GM12872 (cell line): ENCODE measurements around the gene HOXD3.

ENCODE experiments used
- CTCF ChIP-seq: IDR thresholded peaks from 3 replicates; pipeline ENCODE4 v1.5.1; 2011; ENCODE audit warnings: low read depth, mild to moderate bottlenecking, low read length, moderate library complexity; ENCODE audit not compliant: insufficient read depth

The HOXD3 gene

DNA sequence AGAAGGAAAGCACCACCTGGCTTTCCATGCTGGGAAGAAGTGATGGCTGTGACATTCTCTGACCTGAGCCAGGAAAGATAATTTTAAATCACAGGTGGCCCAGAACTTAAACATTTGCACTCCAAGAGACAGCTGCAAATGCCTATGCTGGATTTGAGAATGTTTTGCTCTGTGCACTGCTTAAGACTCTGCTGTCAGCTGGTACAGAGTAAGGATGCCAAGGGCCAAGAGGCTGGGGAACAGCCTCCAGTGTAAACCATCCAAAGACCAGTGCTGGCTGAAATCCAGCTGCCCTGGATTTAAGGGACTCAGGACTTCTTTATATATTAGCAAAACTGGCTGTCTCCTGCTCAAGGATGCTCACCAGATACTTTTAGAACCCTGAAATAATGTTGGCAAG lies 23.7 kb upstream of the HOXD3 start:
- no peak for TF ChIP-seq CTCF

DNA sequence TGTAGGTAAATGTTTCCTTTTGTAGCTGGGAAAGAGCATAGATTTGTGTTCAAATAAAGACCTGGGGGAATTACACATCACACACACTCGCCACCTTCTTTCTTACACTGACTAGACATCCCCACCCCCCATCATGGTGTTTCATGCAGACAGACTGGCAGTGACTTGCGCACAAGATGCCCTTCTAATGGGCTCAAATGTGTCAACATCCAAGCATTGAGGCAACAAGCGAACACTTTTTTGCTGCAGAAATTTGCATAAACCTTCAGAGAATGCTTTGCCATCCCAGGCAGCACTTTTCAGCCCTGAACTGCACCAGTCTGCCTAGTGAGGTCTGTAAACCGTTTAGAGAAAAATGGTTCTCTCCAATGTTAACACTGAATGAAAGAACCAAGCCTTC lies 23.1 kb upstream of the HOXD3 start:
- no peak for TF ChIP-seq CTCF

GRCh38 chr2:176135035-176135440 lies 22.1 kb upstream of the HOXD3 start:
- no peak for TF ChIP-seq CTCF

GRCh38 chr2:176136374-176137251 lies 20.5 kb upstream of the HOXD3 start:
- TF ChIP-seq CTCF, result no peak

DNA sequence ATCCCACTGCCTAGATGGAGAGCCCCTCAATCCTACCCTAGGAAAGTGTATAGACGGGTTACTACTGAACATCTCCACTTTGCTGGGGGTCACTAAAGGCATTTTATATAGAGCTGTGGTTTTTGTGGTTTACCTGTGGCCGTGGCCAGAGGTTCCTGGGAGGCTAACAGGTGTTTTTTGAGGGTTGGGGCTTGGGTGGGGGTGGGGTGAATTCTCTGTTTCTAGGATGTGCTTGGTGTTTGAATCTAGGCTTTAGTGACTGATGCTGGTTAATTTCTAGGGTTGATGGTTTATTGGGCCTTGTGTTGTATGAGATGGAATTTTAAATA lies 19.9 kb upstream of the HOXD3 start:
- no peak for TF ChIP-seq CTCF

DNA sequence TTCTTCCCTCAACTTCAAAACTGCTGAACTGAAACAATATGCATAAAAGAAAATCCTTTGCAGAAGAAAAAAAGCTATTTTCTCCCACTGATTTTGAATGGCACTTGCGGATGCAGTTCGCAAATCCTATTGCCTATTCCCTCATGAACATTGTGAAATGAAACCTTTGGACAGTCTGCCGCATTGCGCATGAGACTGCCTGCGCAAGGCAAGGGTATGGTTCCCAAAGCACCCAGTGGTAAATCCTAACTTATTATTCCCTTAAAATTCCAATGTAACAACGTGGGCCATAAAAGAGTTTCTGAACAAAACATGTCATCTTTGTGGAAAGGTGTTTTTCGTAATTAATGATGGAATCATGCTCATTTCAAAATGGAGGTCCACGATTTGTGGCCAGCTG lies 19.2 kb upstream of the HOXD3 start:
- TF ChIP-seq CTCF, result no peak

DNA sequence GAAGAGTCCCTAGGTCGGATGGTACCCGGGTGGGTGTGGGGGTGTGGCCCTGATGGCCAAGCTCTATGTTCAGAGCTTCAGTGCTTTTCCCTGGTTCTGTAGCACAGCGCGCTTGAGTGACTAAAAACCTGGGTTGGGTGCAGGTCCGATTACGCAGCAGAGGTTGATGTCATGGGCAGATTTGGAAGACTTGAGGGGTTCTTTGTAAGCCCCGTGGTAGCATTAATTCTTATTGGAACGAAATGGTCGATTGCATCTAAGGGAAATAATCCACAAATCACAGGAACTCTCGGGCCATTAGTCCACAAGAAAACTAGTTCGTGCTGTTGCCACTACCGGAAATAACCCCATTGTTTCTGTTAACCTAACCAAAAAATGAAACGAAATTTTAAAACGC lies 18.6 kb upstream of the HOXD3 start:
- no peak for TF ChIP-seq CTCF
